GM19239 (cell line): ENCODE results near the gene CCR6.
"Not testable (repeated sequence)": the region's sequence is repeated elsewhere in the genome, so short reads cannot be mapped to it uniquely, and the experiment has no call there.

ENCODE experiments used
- DNase-seq: peaks from one replicate; pipeline ENCODE4 v3.0.0; 2011; ENCODE audit warnings: low spot score; ENCODE audit not compliant: insufficient read length
- FAIRE-seq: peaks from 2 replicates; lab custom pipeline; 2011; peaks lifted over from hg19 to GRCh38; lab: Jason Lieb, UNC

CCR6 gene

GRCh38 chr6:167122827-167123657, at the start of gene CCR6:
Gene CCR6 (plus strand): TSS chr6:167123096. CDS start chr6:167136135, 13,039 bp downstream.
- peak; percentile 98 for FAIRE-seq
- DNase-seq = no peak

GRCh38 chr6:167073679-167074274, 49.1 kb upstream of the CCR6 start:
- FAIRE-seq (peak; percentile 69), DNase-seq (no peak)

- FAIRE-seq (no peak), DNase-seq (no peak)
Observed at GRCh38 chr6:167077241-167077932, 45.5 kb upstream of the CCR6 start.

GRCh38 chr6:167078745-167079144, 44.2 kb upstream of the CCR6 start:
- DNase-seq (no peak), FAIRE-seq (peak; percentile 86)

GRCh38 chr6:167079853-167080297, 43.0 kb upstream of the CCR6 start:
- peak; percentile 100 for FAIRE-seq
- peak; percentile 61 for DNase-seq

GRCh38 chr6:167087857-167088354, 35.0 kb upstream of the CCR6 start:
- DNase-seq (no peak), FAIRE-seq (no peak)

- not testable (repeated sequence) for DNase-seq
- FAIRE-seq = peak; percentile 21
Observed at GRCh38 chr6:167088741-167089140, 34.2 kb upstream of the CCR6 start.

- no peak for DNase-seq
- FAIRE-seq = no peak
Observed at GRCh38 chr6:167089243-167090142, 33.4 kb upstream of the CCR6 start.

GRCh38 chr6:167090171-167090570, 32.7 kb upstream of the CCR6 start:
- FAIRE-seq (no peak), DNase-seq (no peak)

- DNase-seq = no peak
- peak; percentile 98 for FAIRE-seq
Observed at GRCh38 chr6:167091026-167091804, 31.7 kb upstream of the CCR6 start.

GRCh38 chr6:167091805-167092107, 31.1 kb upstream of the CCR6 start:
- no peak for FAIRE-seq
- no peak for DNase-seq

- FAIRE-seq = no peak
Observed at GRCh38 chr6:167092672-167093339, 30.1 kb upstream of the CCR6 start.

GRCh38 chr6:167093406-167093921, 29.4 kb upstream of the CCR6 start:
- DNase-seq (no peak), FAIRE-seq (no peak)

More at GRCh38 chr6:167092672-167093339, 30.1 kb upstream of the CCR6 start:
- DNase-seq = no peak

GRCh38 chr6:167093922-167094432, 28.9 kb upstream of the CCR6 start:
- DNase-seq (no peak), FAIRE-seq (peak; percentile 97)

GRCh38 chr6:167094436-167094819, 28.5 kb upstream of the CCR6 start:
- no peak for FAIRE-seq
- no peak for DNase-seq

GRCh38 chr6:167094820-167095637, 27.9 kb upstream of the CCR6 start:
- FAIRE-seq = no peak
- peak; percentile 52 for DNase-seq

GRCh38 chr6:167095888-167096287, 27.0 kb upstream of the CCR6 start:
- FAIRE-seq (no peak), DNase-seq (no peak)
